DND-41 (cell line): ENCODE measurements around the gene NAV3.

Source experiments
- ATAC-seq: fragments of 200-7000 bp; cut with Tn5 transposase; 3 replicates; pipeline ENCODE4 v1.9.1; 2021; ENCODE audit warnings: low read depth; ENCODE audit not compliant: insufficient read depth
- DNase-seq: peaks from one replicate; pipeline ENCODE4 v3.0.0-alpha.2; 2020
- H2AFZ ChIP-seq: 2 replicates; pipeline ENCODE4 v1.6.0; 2012; ENCODE audit warnings: low read depth, low read length
- H3K27ac ChIP-seq: 2 replicates; pipeline ENCODE4 v1.5.1; 2012; ENCODE audit warnings: low read length, inconsistent platforms
- H3K27me3 ChIP-seq: fragments of 200-600 bp; sonication (generic); 2 replicates; pipeline ENCODE4 v1.6.0; 2012; ENCODE audit warnings: low read length, mild to moderate bottlenecking, inconsistent platforms; ENCODE audit not compliant: insufficient read depth, poor library complexity
- H3K36me3 ChIP-seq: 2 replicates; pipeline ENCODE4 v1.5.1; 2012; ENCODE audit warnings: low read length, inconsistent platforms; ENCODE audit not compliant: insufficient read depth
- H3K4me1 ChIP-seq: 2 replicates; pipeline ENCODE4 v1.5.1; 2012; ENCODE audit warnings: mild to moderate bottlenecking, low read length; ENCODE audit not compliant: insufficient read depth
- H3K4me2 ChIP-seq: 2 replicates; pipeline ENCODE4 v1.6.0; 2012; ENCODE audit warnings: mild to moderate bottlenecking, moderate library complexity, low read length, inconsistent platforms; ENCODE audit not compliant: insufficient read depth
- H3K4me3 ChIP-seq, 2 experiments: fragments of 200-600 bp in 1 of 2; shearing (Covaris generic) in 1 of 2; 2 replicates each; pipeline ENCODE4 v1.5.1; 2012 to 2016; ENCODE audit warnings: inconsistent platforms in 2 of 2, low read length in 2 of 2, mild to moderate bottlenecking in 2 of 2, low read depth in 1 of 2, moderate library complexity in 1 of 2
- H3K79me2 ChIP-seq: 2 replicates; pipeline ENCODE4 v1.6.0; 2012; ENCODE audit warnings: low read length, inconsistent platforms; ENCODE audit not compliant: insufficient read depth
- H3K9ac ChIP-seq: 2 replicates; pipeline ENCODE4 v1.6.0; 2012; ENCODE audit warnings: low read depth, mild to moderate bottlenecking, inconsistent platforms, low read length, moderate library complexity
- H3K9me3 ChIP-seq: 2 replicates; pipeline ENCODE4 v1.5.1; 2012; ENCODE audit warnings: low read length, moderate library complexity, mild to moderate bottlenecking, inconsistent platforms; ENCODE audit not compliant: insufficient read depth, severe bottlenecking
- H4K20me1 ChIP-seq: 2 replicates; pipeline ENCODE4 v1.6.0; 2012; ENCODE audit warnings: low read length; ENCODE audit not compliant: insufficient read depth
- CTCF ChIP-seq: IDR thresholded peaks from 2 replicates; pipeline ENCODE4 v1.5.1; 2012; ENCODE audit warnings: borderline replicate concordance, low read length, moderate library complexity, mild to moderate bottlenecking; ENCODE audit not compliant: poor library complexity, severe bottlenecking; ENCODE audit errors: extremely low read depth
- EZH2 ChIP-seq: IDR thresholded peaks from 3 replicates; pipeline ENCODE4 v1.6.1; 2012; ENCODE audit warnings: borderline replicate concordance, low read depth, mild to moderate bottlenecking, moderate library complexity, low read length, inconsistent platforms; ENCODE audit not compliant: severe bottlenecking

Gene NAV3

GRCh38 chr12:78004249-78005093 is 173.8 kb downstream of the NAV3 start:
- Histone ChIP-seq H3K27ac (no peak overlapping the region), H3K27me3 (no peaks in the 10 kb centered on the region)
- no peak for DNase-seq

GRCh38 chr12:78005094-78005492 is 174.4 kb downstream of the NAV3 start:
- H3K4me3 ChIP-seq = no peak overlapping the region
- no peak for TF ChIP-seq CTCF
- TF ChIP-seq EZH2 = no peak
- DNase-seq = no peak
- no peaks in the 10 kb centered on the region for H3K9me3 ChIP-seq
- no peak for ATAC-seq
- H3K4me1 ChIP-seq = no peaks in the 10 kb centered on the region
- H4K20me1 ChIP-seq = no peaks in the 10 kb centered on the region
- H3K27me3 ChIP-seq = no peaks in the 10 kb centered on the region
- H3K4me2 ChIP-seq = no peak overlapping the region
- no peak overlapping the region for H2AFZ ChIP-seq
- H3K27ac ChIP-seq = no peak overlapping the region
- H3K36me3 ChIP-seq = no peaks in the 10 kb centered on the region
- no peak overlapping the region for H3K9ac ChIP-seq
- no peaks in the 10 kb centered on the region for H3K79me2 ChIP-seq

More at GRCh38 chr12:78004249-78005093, 173.8 kb downstream of the NAV3 start:
- H3K4me2 ChIP-seq = no peak overlapping the region
- no peak overlapping the region for H3K4me3 ChIP-seq
- H3K79me2 ChIP-seq = no peaks in the 10 kb centered on the region
- no peak for TF ChIP-seq CTCF
- no peaks in the 10 kb centered on the region for H3K36me3 ChIP-seq
- no peaks in the 10 kb centered on the region for H3K9me3 ChIP-seq
- no peaks in the 10 kb centered on the region for H4K20me1 ChIP-seq
- H3K9ac ChIP-seq = no peak overlapping the region
- no peak overlapping the region for H2AFZ ChIP-seq
- no peaks in the 10 kb centered on the region for H3K4me1 ChIP-seq
- no peak for ATAC-seq

GRCh38 chr12:78007173-78007572 is 176.5 kb downstream of the NAV3 start:
- Histone ChIP-seq H2AFZ (no peak overlapping the region), H3K27ac (no peak overlapping the region), H3K9me3 (no peaks in the 10 kb centered on the region), H4K20me1 (no peaks in the 10 kb centered on the region), H3K27me3 (no peaks in the 10 kb centered on the region), H3K4me1 (no peaks in the 10 kb centered on the region), H3K79me2 (no peaks in the 10 kb centered on the region), H3K4me2 (no peak overlapping the region), H3K9ac (no peak overlapping the region), H3K4me3 (no peak overlapping the region), H3K36me3 (no peaks in the 10 kb centered on the region)
- TF ChIP-seq CTCF (no peak), EZH2 (no peak)
- ATAC-seq (no peak), DNase-seq (no peak)
